CD4-positive, alpha-beta T cell (primary cell): ENCODE measurements around the gene UBE2Q1. TPM values are rescaled to one million over a fixed set of nuclear protein-coding genes. Genes with fewer than 3 reads are reported as not detected.

Experiments
- ATAC-seq: fragments of 200-7000 bp; cut with Tn5 transposase; one replicate; pipeline ENCODE4 v1.10.0; 2022; ENCODE audit warnings: mild to moderate bottlenecking; ENCODE audit not compliant: poor library complexity
- CTCF ChIA-PET: fragments of 350-600 bp; sonication (Branson Sonifier 250); formaldehyde crosslinking; loops from one replicate; lab custom pipeline; 2021; ENCODE audit warnings: antibody characterized with exemption, inconsistent platforms; lab: Charles Lee
- POLR2A ChIA-PET: fragments of 350-600 bp; sonication (Branson Sonifier 250); formaldehyde crosslinking; loops from one replicate; lab custom pipeline; 2021; ENCODE audit warnings: antibody characterized with exemption, inconsistent platforms; lab: Charles Lee
- DNase-seq, 14 experiments: peaks; one replicate each; pipeline ENCODE4 v3.0.0-alpha.2; 2013 to 2020; ENCODE audit warnings: mixed read lengths in 2 of 14
- H3K27ac ChIP-seq, 2 donors: one replicate each; pipeline versions ENCODE4 v1.5.1 to v1.7.0; 2013; ENCODE audit warnings: low read length in 2 of 2, low read depth in 1 of 2, mild to moderate bottlenecking in 1 of 2
- H3K27me3 ChIP-seq, 2 experiments: 1 replicate in 1 of 2; 2 replicates in 1 of 2; pipeline versions ENCODE4 v1.6.1 to v1.7.0; 2013; ENCODE audit warnings: low read length in 2 of 2, control low read depth in 1 of 2, mild to moderate bottlenecking in 1 of 2, moderate library complexity in 1 of 2; ENCODE audit not compliant: insufficient read depth in 2 of 2, control insufficient read depth in 1 of 2
- H3K36me3 ChIP-seq: one replicate; pipeline ENCODE4 v1.6.1; 2013; ENCODE audit warnings: low read length, control low read depth; ENCODE audit not compliant: insufficient read depth
- H3K4me1 ChIP-seq: one replicate; pipeline ENCODE4 v1.6.1; 2013; ENCODE audit warnings: low read length, control low read depth; ENCODE audit not compliant: insufficient read depth
- H3K4me3 ChIP-seq: one replicate; pipeline ENCODE4 v1.5.1; 2013; ENCODE audit warnings: mild to moderate bottlenecking, low read length, moderate library complexity
- H3K9me3 ChIP-seq, 2 experiments: 1 replicate in 1 of 2; 2 replicates in 1 of 2; pipeline versions ENCODE4 v1.6.1 to v1.7.0; 2013; ENCODE audit warnings: low read length in 2 of 2, mild to moderate bottlenecking in 2 of 2, control low read depth in 1 of 2, moderate library complexity in 1 of 2; ENCODE audit not compliant: control insufficient read depth in 1 of 2, insufficient read depth in 1 of 2
- H3K27ac Mint-ChIP-seq: one replicate; pipeline ENCODE4 v1.8.0; 2020; ENCODE audit warnings: mixed read lengths
- H3K27me3 Mint-ChIP-seq: one replicate; pipeline ENCODE4 v1.8.0; 2021; ENCODE audit warnings: mixed read lengths
- H3K36me3 Mint-ChIP-seq: one replicate; pipeline ENCODE4 v1.8.0; 2021; ENCODE audit warnings: low read depth, mixed read lengths
- H3K4me1 Mint-ChIP-seq: one replicate; pipeline ENCODE4 v1.8.0; 2021; ENCODE audit warnings: low read depth, mixed read lengths
- H3K4me3 Mint-ChIP-seq: one replicate; pipeline ENCODE4 v1.8.0; 2020; ENCODE audit warnings: mild to moderate bottlenecking, mixed read lengths
- H3K9me3 Mint-ChIP-seq: one replicate; pipeline ENCODE4 v1.8.0; 2020; ENCODE audit warnings: mixed read lengths
- intact Hi-C, 2 experiments: fragments of 100-400 bp; cut with DNase I in 1 of 2; cut with micrococcal nuclease in 1 of 2; formaldehyde crosslinking; loops; one replicate each; pipeline versions ENCODE4 v1.15.1 to v1.9.0; 2023 to 2025; cut with DNase I, micrococcal nuclease
- total RNA-seq, 174 experiments: library from RNA in 2 of 174; stranded (reverse) in 2 of 174; gene quantifications; one replicate each; pipeline ENCODE4 v1.2.3 and lab custom pipeline; 2021 to 2026
- TF ChIP-seq, protein P1 (sequence below): fragments of 200-600 bp; IDR thresholded peaks from one replicate; pipeline ENCODE4 v1.8.0; 2022; ENCODE audit warnings: antibody characterized with exemption, mild to moderate bottlenecking

UBE2Q1 gene
- total RNA-seq, 2 experiments from 2014 or later, result 78.7 to 82.3 TPM

- no peak for DNase-seq
- ChIA-PET CTCF (interaction anchor here (1.0 kb wide), 1 partner anchor 18 kb away, joined by 4 read pairs; no protein-coding TSS in a partner anchor), POLR2A (interaction anchor here (0.6 to 2.1 kb wide), 4 partner anchors 18 to 151 kb away, joined by 3 to 5 read pairs (median 3); no protein-coding TSS in a partner anchor)
- intact Hi-C loops, result no loop called here
- Mint-ChIP-seq H3K4me1 (no peaks in the 10 kb centered on the region), H3K27me3 (no peaks in the 10 kb centered on the region), H3K27ac (no peak overlapping the region), H3K36me3 (peaks cover 48% of the 10 kb centered on the region), H3K4me3 (no peak overlapping the region), H3K9me3 (no peaks in the 10 kb centered on the region)
- ATAC-seq, result no peak
- no peaks in the 10 kb centered on the region for H3K27me3 ChIP-seq
- no peak overlapping the region for H3K4me3 ChIP-seq
- TF ChIP-seq, protein P1, sequence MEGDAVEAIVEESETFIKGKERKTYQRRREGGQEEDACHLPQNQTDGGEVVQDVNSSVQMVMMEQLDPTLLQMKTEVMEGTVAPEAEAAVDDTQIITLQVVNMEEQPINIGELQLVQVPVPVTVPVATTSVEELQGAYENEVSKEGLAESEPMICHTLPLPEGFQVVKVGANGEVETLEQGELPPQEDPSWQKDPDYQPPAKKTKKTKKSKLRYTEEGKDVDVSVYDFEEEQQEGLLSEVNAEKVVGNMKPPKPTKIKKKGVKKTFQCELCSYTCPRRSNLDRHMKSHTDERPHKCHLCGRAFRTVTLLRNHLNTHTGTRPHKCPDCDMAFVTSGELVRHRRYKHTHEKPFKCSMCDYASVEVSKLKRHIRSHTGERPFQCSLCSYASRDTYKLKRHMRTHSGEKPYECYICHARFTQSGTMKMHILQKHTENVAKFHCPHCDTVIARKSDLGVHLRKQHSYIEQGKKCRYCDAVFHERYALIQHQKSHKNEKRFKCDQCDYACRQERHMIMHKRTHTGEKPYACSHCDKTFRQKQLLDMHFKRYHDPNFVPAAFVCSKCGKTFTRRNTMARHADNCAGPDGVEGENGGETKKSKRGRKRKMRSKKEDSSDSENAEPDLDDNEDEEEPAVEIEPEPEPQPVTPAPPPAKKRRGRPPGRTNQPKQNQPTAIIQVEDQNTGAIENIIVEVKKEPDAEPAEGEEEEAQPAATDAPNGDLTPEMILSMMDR, result no peak
- no peak overlapping the region for H3K27ac ChIP-seq
- H3K9me3 ChIP-seq, result no peaks in the 10 kb centered on the region
- peaks cover 48% of the 10 kb centered on the region for H3K36me3 ChIP-seq
- peaks cover 3% of the 10 kb centered on the region for H3K4me1 ChIP-seq
Measured at GRCh38 chr1:154578058-154578418, 19.6 kb upstream of the UBE2Q1 start.

DNA sequence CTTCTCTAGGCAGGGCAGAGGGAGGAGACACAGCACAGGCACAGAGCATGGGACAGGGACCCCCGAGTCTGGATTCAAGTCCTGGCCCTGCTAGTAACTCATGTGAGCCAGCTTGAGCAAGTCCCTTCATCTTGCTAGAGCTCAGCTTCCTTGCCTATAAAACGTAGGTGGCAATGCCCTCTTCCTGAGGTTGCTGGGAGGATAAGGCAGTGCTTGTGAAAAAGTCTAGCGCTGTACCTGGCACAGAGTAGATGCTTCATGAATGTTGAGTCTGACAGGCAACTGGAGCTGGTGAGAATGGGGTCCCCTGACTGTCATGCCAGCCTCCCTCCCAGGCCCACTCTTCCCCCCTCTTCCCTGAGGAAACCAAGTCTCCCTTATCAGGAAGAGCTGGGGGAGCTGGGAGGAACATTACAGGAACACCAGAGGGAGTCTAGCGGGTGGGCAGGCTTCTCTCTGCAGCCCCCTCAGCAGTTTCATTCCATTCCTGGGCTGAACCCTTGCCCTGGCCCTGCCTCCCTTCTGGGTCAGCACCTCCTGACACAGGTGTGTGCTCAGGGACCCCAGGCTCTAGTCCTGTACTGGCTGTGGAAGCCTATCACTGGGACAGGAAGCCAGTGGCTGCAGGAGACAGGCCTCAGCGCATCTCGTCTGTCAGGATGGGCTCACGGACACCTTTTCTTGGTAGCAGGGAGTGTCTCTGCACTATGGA lies 19.0 kb upstream of the UBE2Q1 start:
- Histone ChIP-seq H3K36me3 (peaks cover 43% of the 10 kb centered on the region), H3K27ac (no peak overlapping the region), H3K9me3 (no peaks in the 10 kb centered on the region), H3K4me1 (peaks cover 3% of the 10 kb centered on the region), H3K27me3 (no peaks in the 10 kb centered on the region), H3K4me3 (no peak overlapping the region)
- CTCF ChIA-PET, result interaction anchor here (1.0 kb wide), 1 partner anchor 18 kb away, joined by 4 read pairs; no protein-coding TSS in a partner anchor
- ATAC-seq, result no peak
- Mint-ChIP-seq H3K9me3 (no peaks in the 10 kb centered on the region), H3K27me3 (no peaks in the 10 kb centered on the region), H3K27ac (no peak overlapping the region), H3K4me3 (no peak overlapping the region), H3K36me3 (peaks cover 42% of the 10 kb centered on the region), H3K4me1 (no peaks in the 10 kb centered on the region)
- intact Hi-C loops, result no loop called here
- DNase-seq, result no peak
- TF ChIP-seq, protein P1, result no peak
- POLR2A ChIA-PET, result interaction anchor here (0.9 to 2.1 kb wide), 4 partner anchors 15 to 51 kb away, joined by 3 to 5 read pairs (median 3); no protein-coding TSS in a partner anchor

DNA sequence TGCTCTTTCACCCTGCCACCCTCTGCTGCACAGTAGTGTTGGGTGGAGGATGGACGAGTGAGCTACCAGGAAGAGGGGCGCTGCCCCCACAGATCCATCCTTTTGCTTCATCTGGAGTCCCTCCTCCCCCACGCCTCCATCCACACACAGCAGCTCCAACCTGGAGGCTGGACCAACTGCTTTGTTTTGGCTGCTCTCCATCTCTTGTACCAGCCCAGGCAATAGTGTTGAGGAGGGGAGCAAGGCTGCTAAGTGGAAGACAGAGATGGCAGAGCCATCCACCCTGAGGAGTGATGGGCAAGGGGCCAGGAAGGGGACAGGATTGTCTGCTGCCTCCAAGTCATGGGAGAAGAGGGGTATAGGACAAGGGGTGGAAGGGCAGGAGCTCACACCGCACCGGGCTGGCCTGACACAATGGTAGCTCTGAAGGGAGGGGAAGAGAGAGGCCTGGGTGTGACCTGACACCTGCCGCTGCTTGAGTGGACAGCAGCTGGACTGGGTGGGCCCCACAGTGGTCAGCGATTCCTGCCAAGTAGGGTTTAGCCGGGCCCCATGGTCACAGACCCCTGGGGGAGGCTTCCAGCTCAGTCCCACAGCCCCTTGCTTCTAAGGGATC lies 17.6 kb upstream of the UBE2Q1 start:
- H3K9me3 Mint-ChIP-seq, result no peaks in the 10 kb centered on the region
- peaks cover 6% of the 10 kb centered on the region for H3K27me3 Mint-ChIP-seq
- Histone ChIP-seq H3K4me1 (peaks cover 3% of the 10 kb centered on the region), H3K9me3 (no peaks in the 10 kb centered on the region), H3K36me3 (peaks cover 30% of the 10 kb centered on the region), H3K27me3 (no peaks in the 10 kb centered on the region), H3K27ac (no peak overlapping the region), H3K4me3 (no peak overlapping the region)
- DNase-seq, result no peak
- CTCF ChIA-PET, result no interaction called here
- TF ChIP-seq, protein P1, result no peak
- peaks cover 28% of the 10 kb centered on the region for H3K36me3 Mint-ChIP-seq
- POLR2A ChIA-PET, result no interaction called here
- H3K4me3 Mint-ChIP-seq, result no peak overlapping the region
- intact Hi-C loops, result no loop called here
- H3K4me1 Mint-ChIP-seq, result no peaks in the 10 kb centered on the region
- H3K27ac Mint-ChIP-seq, result peak overlapping the region; percentile 31
- ATAC-seq, result no peak
